Measurements from ENCODE around the gene BCL2A1. TPM values are rescaled to one million over a fixed set of nuclear protein-coding genes. Genes with fewer than 3 reads are reported as not detected.

Gene BCL2A1
- polyA plus RNA-seq, 1 donor (not counting 4 experiments of a cell fraction or from before 2014, with no cell fraction given): 0.10 TPM

DNA sequence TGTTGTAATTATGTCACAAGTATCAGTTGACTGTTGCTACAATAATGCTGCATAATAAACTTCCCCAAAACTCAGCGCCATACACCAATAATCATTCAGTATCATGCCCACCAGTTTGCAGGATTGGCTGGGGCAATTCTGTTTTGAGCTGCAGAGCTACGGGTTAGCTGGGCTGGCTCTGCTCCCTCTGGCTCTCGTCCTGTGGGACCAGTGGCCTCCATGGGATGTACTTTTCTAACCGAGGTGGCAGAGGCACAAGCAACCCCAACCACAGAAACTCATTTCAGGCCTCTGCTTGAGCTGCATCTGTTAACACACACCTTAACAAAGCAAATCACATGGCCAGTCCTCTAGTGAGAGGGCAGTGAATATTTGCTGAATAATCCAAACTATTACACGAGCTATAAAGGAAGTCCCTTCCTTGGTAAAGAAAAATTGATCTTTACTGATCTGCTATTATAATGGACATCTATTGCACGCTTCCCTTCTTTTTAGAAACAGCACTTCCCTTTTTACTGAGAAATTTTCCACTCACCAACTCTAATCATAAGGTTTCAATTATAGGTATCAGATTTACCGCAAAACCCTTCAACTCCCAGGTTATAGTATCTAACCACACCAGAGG lies 10.9 kb upstream of the BCL2A1 start:
- DNase-seq (ENCODE audit: low read depth, low spot score) (no peak), FAIRE-seq (no peak)
- no peaks in the 10 kb centered on the region for H3K9me3 ChIP-seq (ENCODE audit: control insufficient read depth, low read depth, low read length)
- H3K9ac ChIP-seq (ENCODE audit: control insufficient read depth, extremely low read depth, insufficient read depth, low read length): no peak overlapping the region
- dilution Hi-C loops (cut with MboI; ENCODE audit: extremely low pct_ligation_motif_present, low sequenced_read_pairs): no loop called here
- H4K20me1 ChIP-seq (ENCODE audit: control insufficient read depth, extremely low read depth, insufficient read depth, low read length): no peaks in the 10 kb centered on the region
- no peak overlapping the region for H3K27ac ChIP-seq (ENCODE audit: control insufficient read depth, insufficient read depth, low read length)
- H3K27me3 ChIP-seq (ENCODE audit: control insufficient read depth, extremely low read depth, insufficient read depth, low read length): no peaks in the 10 kb centered on the region
- H3K4me2 ChIP-seq (ENCODE audit: control insufficient read depth, extremely low read depth, insufficient read depth, low read depth, low read length): no peak overlapping the region
- H3K36me3 ChIP-seq (ENCODE audit: control insufficient read depth in 2 of 2, extremely low read depth in 1 of 2, insufficient read depth in 2 of 2, low read length in 2 of 2): no peaks in the 10 kb centered on the region
- no peak overlapping the region for H2AFZ ChIP-seq (ENCODE audit: control insufficient read depth, low read length)
- no peaks in the 10 kb centered on the region for H3K4me1 ChIP-seq (ENCODE audit: control insufficient read depth, extremely low read depth, insufficient read depth, low read length)
- H3K79me2 ChIP-seq (ENCODE audit: control insufficient read depth, insufficient read depth, low read length): no peaks in the 10 kb centered on the region
- no peak overlapping the region for H3K4me3 ChIP-seq (ENCODE audit: control insufficient read depth in 2 of 3, extremely low read depth in 1 of 3, insufficient read depth in 2 of 3, low read depth in 1 of 3, low read length in 3 of 3)
- no peak for TF ChIP-seq EZH2 (IDR thresholded peaks at IDR 0.05; ENCODE audit: low read length)
- TF ChIP-seq, protein P1, sequence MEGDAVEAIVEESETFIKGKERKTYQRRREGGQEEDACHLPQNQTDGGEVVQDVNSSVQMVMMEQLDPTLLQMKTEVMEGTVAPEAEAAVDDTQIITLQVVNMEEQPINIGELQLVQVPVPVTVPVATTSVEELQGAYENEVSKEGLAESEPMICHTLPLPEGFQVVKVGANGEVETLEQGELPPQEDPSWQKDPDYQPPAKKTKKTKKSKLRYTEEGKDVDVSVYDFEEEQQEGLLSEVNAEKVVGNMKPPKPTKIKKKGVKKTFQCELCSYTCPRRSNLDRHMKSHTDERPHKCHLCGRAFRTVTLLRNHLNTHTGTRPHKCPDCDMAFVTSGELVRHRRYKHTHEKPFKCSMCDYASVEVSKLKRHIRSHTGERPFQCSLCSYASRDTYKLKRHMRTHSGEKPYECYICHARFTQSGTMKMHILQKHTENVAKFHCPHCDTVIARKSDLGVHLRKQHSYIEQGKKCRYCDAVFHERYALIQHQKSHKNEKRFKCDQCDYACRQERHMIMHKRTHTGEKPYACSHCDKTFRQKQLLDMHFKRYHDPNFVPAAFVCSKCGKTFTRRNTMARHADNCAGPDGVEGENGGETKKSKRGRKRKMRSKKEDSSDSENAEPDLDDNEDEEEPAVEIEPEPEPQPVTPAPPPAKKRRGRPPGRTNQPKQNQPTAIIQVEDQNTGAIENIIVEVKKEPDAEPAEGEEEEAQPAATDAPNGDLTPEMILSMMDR (optimal IDR thresholded peaks at IDR 0.05 in 1 of 3, IDR thresholded peaks at IDR 0.05 in 1 of 3, conservative IDR thresholded peaks at IDR 0.05 in 1 of 3; ENCODE audit: extremely low read depth in 1 of 3, insufficient read depth in 2 of 3, low read length in 3 of 3): no peak
- no peaks in the 10 kb centered on the region for H3K9me1 ChIP-seq (ENCODE audit: control insufficient read depth, extremely low read depth, insufficient read depth, low read length)

GRCh38 chr15:79978655-79979514 lies 7.9 kb upstream of the BCL2A1 start:
- dilution Hi-C loops (cut with MboI; ENCODE audit: extremely low pct_ligation_motif_present, low sequenced_read_pairs): no loop called here
- Histone ChIP-seq H3K4me1 (ENCODE audit: control insufficient read depth, extremely low read depth, insufficient read depth, low read length) (no peaks in the 10 kb centered on the region), H3K4me3 (ENCODE audit: control insufficient read depth in 2 of 3, extremely low read depth in 1 of 3, insufficient read depth in 2 of 3, low read depth in 1 of 3, low read length in 3 of 3) (no peak overlapping the region), H3K27ac (ENCODE audit: control insufficient read depth, insufficient read depth, low read length) (no peak overlapping the region), H2AFZ (ENCODE audit: control insufficient read depth, low read length) (no peak overlapping the region), H3K9me1 (ENCODE audit: control insufficient read depth, extremely low read depth, insufficient read depth, low read length) (no peaks in the 10 kb centered on the region), H3K4me2 (ENCODE audit: control insufficient read depth, extremely low read depth, insufficient read depth, low read depth, low read length) (no peak overlapping the region), H3K9me3 (ENCODE audit: control insufficient read depth, low read depth, low read length) (no peaks in the 10 kb centered on the region), H3K79me2 (ENCODE audit: control insufficient read depth, insufficient read depth, low read length) (no peaks in the 10 kb centered on the region), H3K36me3 (ENCODE audit: control insufficient read depth in 2 of 2, extremely low read depth in 1 of 2, insufficient read depth in 2 of 2, low read length in 2 of 2) (no peaks in the 10 kb centered on the region), H3K27me3 (ENCODE audit: control insufficient read depth, extremely low read depth, insufficient read depth, low read length) (no peaks in the 10 kb centered on the region), H3K9ac (ENCODE audit: control insufficient read depth, extremely low read depth, insufficient read depth, low read length) (no peak overlapping the region), H4K20me1 (ENCODE audit: control insufficient read depth, extremely low read depth, insufficient read depth, low read length) (no peaks in the 10 kb centered on the region)
- FAIRE-seq (no peak), DNase-seq (ENCODE audit: low read depth, low spot score) (no peak)
- TF ChIP-seq, protein P1 (optimal IDR thresholded peaks at IDR 0.05 in 1 of 3, IDR thresholded peaks at IDR 0.05 in 1 of 3, conservative IDR thresholded peaks at IDR 0.05 in 1 of 3; ENCODE audit: extremely low read depth in 1 of 3, insufficient read depth in 2 of 3, low read length in 3 of 3): no peak
- TF ChIP-seq EZH2 (IDR thresholded peaks at IDR 0.05; ENCODE audit: low read length): no peak
